ENCODE measurements around the gene SLC4A11.

The SLC4A11 gene

DNA sequence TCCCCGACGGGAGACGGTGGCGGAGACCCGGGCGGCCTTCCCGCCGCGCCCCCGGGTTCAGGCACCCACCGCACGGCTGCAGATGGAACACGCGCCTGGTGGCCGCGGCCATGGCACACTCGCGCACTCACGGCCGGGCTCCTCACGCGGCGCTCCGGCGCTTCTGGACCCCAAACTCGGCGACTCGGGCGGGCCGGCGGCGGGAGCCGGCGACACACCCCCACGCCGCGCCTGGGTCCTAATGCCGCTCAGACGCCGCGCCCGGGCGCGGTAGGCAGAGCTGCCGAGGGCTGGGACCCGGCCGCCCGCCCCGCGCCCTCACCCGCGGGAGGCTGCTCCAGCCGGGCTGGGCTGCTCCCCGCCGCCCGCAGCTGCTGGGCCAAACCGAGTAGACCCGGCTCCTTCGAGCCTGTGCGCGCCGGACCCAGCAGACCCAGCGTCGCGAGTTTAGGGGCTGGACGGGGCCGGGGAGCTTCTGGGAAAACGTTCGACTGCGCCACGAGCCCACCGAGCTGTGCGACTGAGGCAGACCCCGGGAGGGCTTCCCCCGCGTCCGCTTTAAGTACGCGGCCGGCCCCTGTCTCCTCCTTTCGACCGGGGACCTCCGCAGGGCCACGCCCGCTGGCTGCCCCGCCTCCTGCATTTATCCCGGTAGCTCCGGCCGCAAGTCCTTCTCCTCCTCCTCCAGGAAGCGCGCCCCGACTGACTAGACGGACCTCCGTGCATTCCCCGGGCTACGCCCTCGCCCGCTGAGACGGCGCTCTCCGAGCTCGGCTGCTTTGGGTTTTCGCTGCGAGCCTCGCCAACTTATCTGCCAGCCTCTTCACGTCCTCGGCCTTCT lies at the start of gene SLC4A11:
SLC4A11 (minus strand) TSS at position 165 of the 841 bp plus-strand sequence; CDS start at position 112, 53 bp downstream.
- DNase-seq (ENCODE audit: low read depth in 1 of 2, low spot score in 1 of 2), result peak; percentile 86 to 89
- TF ChIP-seq JUND (IDR thresholded peaks at IDR 0.05; ENCODE audit: low read depth), result no peak
- in situ Hi-C loops (cut with HindIII; ENCODE audit: low pct_unique_long_range_greater_than_20kb, low sequenced_read_pairs), result no loop called here

- DNase-seq (ENCODE audit: low read depth in 1 of 2, low spot score in 1 of 2), result no peak
- TF ChIP-seq JUND (IDR thresholded peaks at IDR 0.05; ENCODE audit: low read depth), result no peak
- in situ Hi-C loops (cut with HindIII; ENCODE audit: low pct_unique_long_range_greater_than_20kb, low sequenced_read_pairs), result no loop called here
Observed at GRCh38 chr20:3283222-3283820, 44.3 kb upstream of the SLC4A11 start.

DNA sequence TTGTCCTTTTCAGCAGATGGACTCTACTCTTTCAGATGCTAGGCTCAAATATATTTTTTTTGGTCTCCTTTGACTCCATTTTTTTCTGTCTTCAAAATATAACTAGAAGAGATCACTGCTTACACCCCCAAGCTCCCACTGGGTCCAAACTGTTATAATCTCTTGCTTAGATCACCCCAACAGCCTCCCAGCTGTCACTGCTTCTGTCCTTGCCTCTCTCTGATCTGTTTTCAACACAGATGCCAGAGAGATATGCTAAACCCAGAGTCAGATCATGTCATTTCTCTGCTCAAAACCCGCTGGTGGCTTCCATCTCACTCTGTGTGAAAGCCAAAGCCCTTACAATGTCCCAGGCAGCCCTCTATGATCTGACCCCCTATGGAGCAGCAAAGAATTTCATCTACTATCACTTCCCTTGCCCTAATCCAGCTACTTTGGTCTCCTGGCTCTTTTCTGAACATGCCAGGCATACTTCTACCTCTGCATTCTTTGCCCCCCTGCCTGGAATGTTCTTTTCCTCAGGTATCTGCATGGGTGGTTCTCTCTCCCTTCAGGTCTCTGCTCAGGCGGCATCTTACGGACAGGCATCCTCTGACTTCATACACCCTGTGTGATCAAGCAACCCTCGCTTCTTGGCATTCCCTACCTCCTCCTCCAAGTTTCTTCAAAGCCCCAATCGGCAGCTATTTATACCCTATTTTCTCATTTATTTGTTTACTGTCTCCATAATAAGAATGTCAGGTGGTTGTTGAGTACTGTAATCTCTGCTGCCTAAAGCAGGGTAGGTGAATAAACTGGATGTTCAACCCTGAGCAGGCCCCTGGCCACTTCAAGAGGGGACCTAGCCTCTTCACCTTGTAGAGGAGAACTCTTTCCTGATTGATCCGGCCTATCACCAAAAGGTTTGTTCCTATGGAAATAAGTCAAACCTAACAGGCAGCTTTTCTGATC lies 43.6 kb upstream of the SLC4A11 start:
- DNase-seq (ENCODE audit: low read depth in 1 of 2, low spot score in 1 of 2), result no peak
- in situ Hi-C loops (cut with HindIII; ENCODE audit: low pct_unique_long_range_greater_than_20kb, low sequenced_read_pairs), result no loop called here
- TF ChIP-seq JUND (IDR thresholded peaks at IDR 0.05; ENCODE audit: low read depth), result no peak

- no peak for DNase-seq (ENCODE audit: low read depth in 1 of 2, low spot score in 1 of 2)
- TF ChIP-seq JUND (IDR thresholded peaks at IDR 0.05; ENCODE audit: low read depth), result no peak
- in situ Hi-C loops (cut with HindIII; ENCODE audit: low pct_unique_long_range_greater_than_20kb, low sequenced_read_pairs), result no loop called here
Observed at GRCh38 chr20:3281437-3281836, 42.4 kb upstream of the SLC4A11 start.

DNA sequence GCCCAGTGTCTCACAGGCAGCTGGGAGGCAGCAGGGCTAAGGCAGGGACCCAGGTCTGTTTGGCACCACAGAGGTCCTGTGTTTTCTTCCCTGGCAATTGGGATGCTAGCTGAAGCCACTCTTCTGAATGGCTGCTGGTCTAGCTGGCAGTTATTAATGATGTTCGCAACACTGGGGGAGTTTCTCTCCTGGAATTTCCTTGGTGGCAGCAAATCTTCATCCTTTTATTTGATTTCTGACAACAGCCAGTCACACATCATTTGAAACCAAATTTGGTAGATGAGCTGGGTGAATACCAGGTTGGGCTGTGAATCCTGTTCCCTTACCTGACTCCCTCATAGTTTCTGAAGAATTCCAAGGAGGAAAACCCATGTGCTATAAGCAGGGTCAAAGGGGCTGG lies 40.8 kb upstream of the SLC4A11 start:
- 0 out of 2 replicates have a peak, but pooled peaks have one; percentile 10 for TF ChIP-seq JUND (IDR thresholded peaks at IDR 0.05; ENCODE audit: low read depth)
- DNase-seq (ENCODE audit: low read depth in 1 of 2, low spot score in 1 of 2), result no peak
- in situ Hi-C loops (cut with HindIII; ENCODE audit: low pct_unique_long_range_greater_than_20kb, low sequenced_read_pairs), result no loop called here

DNA sequence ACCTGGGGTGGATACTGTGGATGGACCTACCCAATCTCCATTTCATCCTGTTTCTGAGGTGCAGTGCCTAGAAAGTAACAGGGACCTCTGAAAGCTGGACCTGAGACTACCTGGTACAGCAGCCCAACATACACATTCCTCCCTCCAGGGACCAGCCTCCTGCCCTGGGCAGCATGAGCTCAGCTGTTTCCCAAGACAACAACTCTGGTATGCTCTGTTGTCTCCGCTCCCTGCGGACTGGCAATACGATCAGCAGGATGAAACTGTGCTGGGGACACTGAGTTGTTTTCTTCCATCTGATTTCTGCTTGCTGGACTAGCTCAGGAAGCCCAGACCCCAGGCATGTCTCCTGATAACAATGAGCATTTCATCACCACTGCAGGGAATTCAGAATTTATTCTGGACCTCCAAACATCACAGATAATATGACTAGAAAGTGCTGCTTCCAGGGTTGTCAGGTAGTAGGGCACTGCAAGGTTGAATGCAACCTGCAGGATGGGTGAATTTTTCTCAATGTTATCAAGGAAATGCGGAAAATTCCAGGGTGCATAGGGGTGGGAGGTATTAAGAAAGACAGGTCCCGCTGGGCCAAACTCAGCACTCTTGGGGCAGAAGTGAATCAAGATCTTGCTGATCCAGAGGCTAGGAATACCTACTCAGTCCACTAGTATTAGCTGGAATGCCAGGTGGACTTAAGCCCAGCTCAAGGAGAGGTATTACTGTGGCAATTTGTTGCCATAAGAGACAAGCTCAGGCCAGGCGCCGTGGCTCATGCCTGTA lies 38.9 kb upstream of the SLC4A11 start:
- no peak for TF ChIP-seq JUND (IDR thresholded peaks at IDR 0.05; ENCODE audit: low read depth)
- DNase-seq (ENCODE audit: low read depth in 1 of 2, low spot score in 1 of 2), result peak in 1 of 2 experiments; percentile 10
- in situ Hi-C loops (cut with HindIII; ENCODE audit: low pct_unique_long_range_greater_than_20kb, low sequenced_read_pairs), result no loop called here

GRCh38 chr20:3276680-3277015 lies 37.7 kb upstream of the SLC4A11 start:
- DNase-seq (ENCODE audit: low read depth in 1 of 2, low spot score in 1 of 2), result peak in 1 of 2 experiments; percentile 60
- TF ChIP-seq JUND (IDR thresholded peaks at IDR 0.05; ENCODE audit: low read depth), result no peak
- in situ Hi-C loops (cut with HindIII; ENCODE audit: low pct_unique_long_range_greater_than_20kb, low sequenced_read_pairs), result no loop called here

GRCh38 chr20:3275966-3276679 lies 37.1 kb upstream of the SLC4A11 start:
- in situ Hi-C loops (cut with HindIII; ENCODE audit: low pct_unique_long_range_greater_than_20kb, low sequenced_read_pairs), result no loop called here
- no peak for DNase-seq (ENCODE audit: low read depth in 1 of 2, low spot score in 1 of 2)
- no peak for TF ChIP-seq JUND (IDR thresholded peaks at IDR 0.05; ENCODE audit: low read depth)

DNA sequence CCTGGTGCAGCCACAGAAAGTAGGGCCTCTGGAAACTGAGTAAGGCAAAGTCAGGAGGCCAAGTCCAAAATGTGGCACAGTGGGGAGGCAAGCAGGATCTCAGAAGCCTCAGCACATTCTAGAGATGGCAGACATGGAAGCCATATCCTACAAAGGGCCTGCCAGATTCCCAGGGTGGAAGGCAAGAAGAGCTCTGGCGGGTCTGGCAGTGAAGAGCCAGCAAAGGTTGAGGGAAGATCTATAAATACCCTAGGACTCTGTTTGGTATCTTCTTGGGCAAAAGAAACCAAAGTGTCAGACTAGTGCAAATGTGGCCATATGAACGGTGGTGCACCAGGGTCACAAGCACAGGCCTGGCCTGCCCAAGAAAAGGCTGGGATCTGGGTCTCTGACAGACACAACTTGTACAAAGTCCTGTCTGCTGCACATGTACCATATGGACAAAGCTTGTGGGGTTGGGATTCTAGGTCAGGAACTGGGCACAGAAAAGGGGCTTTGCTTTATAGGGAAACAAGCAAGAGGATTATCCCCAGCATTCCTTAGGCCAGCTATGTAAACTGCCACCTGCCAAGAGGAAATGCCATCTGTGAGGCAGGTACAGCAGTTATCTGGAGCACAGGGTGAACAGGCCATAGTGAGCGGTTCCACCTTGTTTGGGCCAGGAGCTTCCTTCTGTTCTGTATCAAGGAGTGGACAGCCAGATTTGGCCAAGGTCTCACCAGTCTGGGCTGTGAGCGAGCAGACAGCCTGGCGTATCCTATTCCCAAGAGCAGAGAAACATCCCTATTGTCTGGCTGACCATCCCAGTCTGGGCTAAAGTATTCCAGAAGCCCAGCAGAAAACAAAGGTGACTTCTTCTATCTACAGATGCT lies 36.3 kb upstream of the SLC4A11 start:
- in situ Hi-C loops (cut with HindIII; ENCODE audit: low pct_unique_long_range_greater_than_20kb, low sequenced_read_pairs), result no loop called here

DNA sequence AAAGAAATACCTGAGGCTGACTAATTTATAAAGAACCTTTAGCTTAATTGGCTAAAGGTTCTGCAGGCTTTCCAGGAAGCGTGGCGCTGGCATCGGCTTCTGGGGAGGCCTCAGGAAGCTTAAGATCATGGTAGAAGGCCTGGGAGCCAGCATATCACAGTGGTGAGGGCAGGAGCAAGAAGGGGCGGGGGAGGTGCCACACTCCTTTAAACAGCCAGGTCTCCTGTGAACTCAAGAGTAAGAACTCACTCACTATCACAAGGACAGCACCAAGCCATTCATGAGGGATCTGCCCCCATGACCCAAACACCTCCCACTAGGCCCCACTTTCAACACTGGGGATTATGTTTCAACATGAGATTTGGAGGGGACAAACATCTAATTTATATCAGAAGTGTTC lies 34.4 kb upstream of the SLC4A11 start:
- TF ChIP-seq JUND (IDR thresholded peaks at IDR 0.05; ENCODE audit: low read depth), result no peak
- in situ Hi-C loops (cut with HindIII; ENCODE audit: low pct_unique_long_range_greater_than_20kb, low sequenced_read_pairs), result no loop called here
- DNase-seq (ENCODE audit: low read depth in 1 of 2, low spot score in 1 of 2), result no peak

More for the DNA sequence above, 36.3 kb upstream of the SLC4A11 start:
- no peak for TF ChIP-seq JUND (IDR thresholded peaks at IDR 0.05; ENCODE audit: low read depth)
- no peak for DNase-seq (ENCODE audit: low read depth in 1 of 2, low spot score in 1 of 2)

Data from T47D (cell line).